Measurements from ENCODE around the gene BNC2. TPM values are rescaled to one million over a fixed set of nuclear protein-coding genes. Genes with fewer than 3 reads are reported as not detected.

Gene BNC2
- total and polyA plus RNA-seq, 2 of the 4 experiments (the other 2 are of a cell fraction), result 15.5 to 45.2 TPM

- H3K9ac ChIP-seq (ENCODE audit: low read depth, low read length), result no peak overlapping the region
- H3K9me3 ChIP-seq (ENCODE audit: control insufficient read depth, insufficient read depth, low read length), result no peaks in the 10 kb centered on the region
- H4K8ac ChIP-seq (ENCODE audit: low read depth in 2 of 2, low read length in 2 of 2), result no peak overlapping the region
- H3K36me3 ChIP-seq (ENCODE audit: control insufficient read depth, insufficient read depth, low read length), result no peaks in the 10 kb centered on the region
- H2BK5ac ChIP-seq (ENCODE audit: low read depth, low read length, poor library complexity, severe bottlenecking), result no peak overlapping the region
- ChIA-PET POLR2A (ENCODE audit: unreplicated experiment) (no interaction called here), CTCF (interaction anchor here (0.6 kb wide), 1 partner anchor 349 kb away, joined by 3 read pairs; no protein-coding TSS in a partner anchor)
- dilution Hi-C loops (cut with HindIII; ENCODE audit: low sequenced_read_pairs, unreplicated experiment) (no loop called here), in situ Hi-C loops (cut with MboI; ENCODE audit: low sequenced_read_pairs) (loop anchor here (25.0 kb wide), 1 partner anchor 829 kb away; no protein-coding TSS in a partner anchor), intact Hi-C loops (cut with micrococcal nuclease) (no loop called here)
- H2BK20ac ChIP-seq (ENCODE audit: low read depth, low read length), result no peak overlapping the region
- H2AFZ ChIP-seq (replicated peaks; ENCODE audit: low read length, poor library complexity), result no peak overlapping the region
- no peak overlapping the region for H4K5ac ChIP-seq (ENCODE audit: low read depth, low read length)
- ATAC-seq (ENCODE audit: low read depth), result no peak
- no peak overlapping the region for H3K27ac ChIP-seq (ENCODE audit: insufficient read depth, low read length)
- H3K27me3 ChIP-seq (ENCODE audit: control insufficient read depth, insufficient read depth, low read length), result no peaks in the 10 kb centered on the region
- H3K56ac ChIP-seq (ENCODE audit: extremely low read depth, insufficient read depth, low read length), result no peak overlapping the region
- H2BK15ac ChIP-seq (ENCODE audit: low read depth, low read length), result no peak overlapping the region
- H2BK120ac ChIP-seq (ENCODE audit: low read depth, low read length), result no peak overlapping the region
- H3K4me1 ChIP-seq (ENCODE audit: control insufficient read depth, insufficient read depth, low read length), result peaks cover 11% of the 10 kb centered on the region
- no peak overlapping the region for H4K91ac ChIP-seq (ENCODE audit: insufficient read depth, low read depth, low read length)
- no peak overlapping the region for H2AK5ac ChIP-seq (ENCODE audit: low read depth, low read length)
- TF ChIP-seq RFX5 (IDR thresholded peaks at IDR 0.05; ENCODE audit: low read depth, low read length) (no peak), MAFK (IDR thresholded peaks at IDR 0.05; ENCODE audit: low read depth, low read length) (peak; percentile 70), ELK1 (IDR thresholded peaks at IDR 0.05; ENCODE audit: borderline replicate concordance, low read depth, low read length) (no peak)
- H3K23ac ChIP-seq (ENCODE audit: low read depth, low read length), result no peak overlapping the region
- H3K14ac ChIP-seq (replicated peaks; ENCODE audit: low read depth, low read length), result no peak overlapping the region
- H3K4ac ChIP-seq (ENCODE audit: low read depth, low read length), result no peak overlapping the region
- no peak for DNase-seq
- peaks cover 18 to 42% of the 10 kb centered on the region in 2 experiments for H3K79me1 ChIP-seq (ENCODE audit: low read depth in 1 of 2, low read length in 2 of 2)
- H4K20me1 ChIP-seq (ENCODE audit: insufficient read depth, low read length), result no peaks in the 10 kb centered on the region
- H3K4me2 ChIP-seq (ENCODE audit: low read depth, low read length), result no peak overlapping the region
- no TSS peak for BruUV-seq (replicated peaks)
- no peak overlapping the region for H3K18ac ChIP-seq (ENCODE audit: low read depth, low read length)
- H2AK9ac ChIP-seq (replicated peaks; ENCODE audit: low read depth, low read length, poor library complexity), result no peak overlapping the region
- no CpG with 5 or more reads among the region's 2 CpGs for WGBS, 2 experiments (ENCODE audit: extremely low coverage in 2 of 2, insufficient read length in 1 of 2)
- no peaks in the 10 kb centered on the region for H3K9me1 ChIP-seq (ENCODE audit: insufficient read depth, low read length)
- no peak overlapping the region for H3K4me3 ChIP-seq (ENCODE audit: insufficient read depth, low read depth, low read length)
Observed at GRCh38 chr9:16633794-16634193, 236.7 kb downstream of the BNC2 start.
